Hepatocyte (in vitro differentiated cells): Measurements from ENCODE around the gene ZNF473.

ENCODE experiments used
- CTCF ChIP-seq: fragments of 200-600 bp; sonication (generic); IDR thresholded peaks from 2 replicates; pipeline ENCODE4 v1.5.1; 2016; ENCODE audit warnings: antibody characterized with exemption, mild to moderate bottlenecking; ENCODE audit not compliant: poor library complexity
- EZH2 ChIP-seq: fragments of 200-600 bp; sonication (generic); IDR thresholded peaks from 2 replicates; pipeline ENCODE4 v1.6.1; 2016; ENCODE audit warnings: antibody characterized with exemption, mild to moderate bottlenecking, borderline replicate concordance
- EZH2phosphoT487 ChIP-seq: fragments of 200-600 bp; sonication (generic); IDR thresholded peaks from one replicate; pipeline ENCODE4 v1.6.1; 2018; ENCODE audit warnings: antibody characterized with exemption, mild to moderate bottlenecking, low read depth, moderate library complexity; ENCODE audit not compliant: unreplicated experiment, severe bottlenecking

- no peak for TF ChIP-seq CTCF
- TF ChIP-seq EZH2: no peak
- no peak for TF ChIP-seq EZH2phosphoT487
Observed at GRCh38 chr19:50016225-50016807, 9.5 kb upstream of the ZNF473 start.
